Spleen (tissue), 7 donors: Measurements from ENCODE around the gene LGALS1.

Experiments
- POLR2A ChIP-seq, 3 donors: fragments of 450-650 bp; IDR thresholded peaks; one replicate each; pipeline ENCODE4 v1.5.1; 2017; ENCODE audit warnings: antibody characterized with exemption in 3 of 3, mild to moderate bottlenecking in 1 of 3
- POLR2AphosphoS5 ChIP-seq, 3 donors: sonication (generic); formaldehyde crosslinking; IDR thresholded peaks; one replicate each; pipeline ENCODE4 v1.5.1; 2017; ENCODE audit warnings: antibody characterized with exemption in 3 of 3
- TF ChIP-seq, protein P1 (sequence below), 11 experiments: fragments of 200-600 bp in 7 of 11; fragments of 450-650 bp in 4 of 11; sonication (generic) in 4 of 11; IDR thresholded peaks in 8 of 11; conservative IDR thresholded peaks in 3 of 11; 1 replicate in 7 of 11; 2 replicates in 4 of 11; pipeline versions ENCODE4 v1.4.0 to v1.8.0; 2016 to 2021; ENCODE audit warnings: antibody characterized with exemption in 11 of 11, inconsistent platforms in 4 of 11, mild to moderate bottlenecking in 1 of 11
- donor health status: DM: no; HTN: no; CAD: no; lungs with moderate emphysema.
- donor health status: DM: no; HTN: no; CAD: no.
- donor health status: DM: no; HTN: no; CAD: no.

GRCh38 chr22:37634417-37634924 lies 41.0 kb upstream of the LGALS1 start:
- TF ChIP-seq, protein P1, sequence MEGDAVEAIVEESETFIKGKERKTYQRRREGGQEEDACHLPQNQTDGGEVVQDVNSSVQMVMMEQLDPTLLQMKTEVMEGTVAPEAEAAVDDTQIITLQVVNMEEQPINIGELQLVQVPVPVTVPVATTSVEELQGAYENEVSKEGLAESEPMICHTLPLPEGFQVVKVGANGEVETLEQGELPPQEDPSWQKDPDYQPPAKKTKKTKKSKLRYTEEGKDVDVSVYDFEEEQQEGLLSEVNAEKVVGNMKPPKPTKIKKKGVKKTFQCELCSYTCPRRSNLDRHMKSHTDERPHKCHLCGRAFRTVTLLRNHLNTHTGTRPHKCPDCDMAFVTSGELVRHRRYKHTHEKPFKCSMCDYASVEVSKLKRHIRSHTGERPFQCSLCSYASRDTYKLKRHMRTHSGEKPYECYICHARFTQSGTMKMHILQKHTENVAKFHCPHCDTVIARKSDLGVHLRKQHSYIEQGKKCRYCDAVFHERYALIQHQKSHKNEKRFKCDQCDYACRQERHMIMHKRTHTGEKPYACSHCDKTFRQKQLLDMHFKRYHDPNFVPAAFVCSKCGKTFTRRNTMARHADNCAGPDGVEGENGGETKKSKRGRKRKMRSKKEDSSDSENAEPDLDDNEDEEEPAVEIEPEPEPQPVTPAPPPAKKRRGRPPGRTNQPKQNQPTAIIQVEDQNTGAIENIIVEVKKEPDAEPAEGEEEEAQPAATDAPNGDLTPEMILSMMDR (IDR thresholded peaks at IDR 0.05 in 8 of 11, conservative IDR thresholded peaks at IDR 0.05 in 3 of 11): no peak
- TF ChIP-seq POLR2A (IDR thresholded peaks at IDR 0.05) (no peak), POLR2AphosphoS5 (IDR thresholded peaks at IDR 0.05) (no peak)
